NCI-H1436 treated with DMSO at 0.1 percent for 48 hours (cell line): ENCODE results near the gene KRTAP5-9.
A peak's percentile ranks its signal among the peaks of the same experiment; 100 is the strongest.
"Not testable (repeated sequence)": the region's sequence is repeated elsewhere in the genome, so short reads cannot be mapped to it uniquely, and the experiment has no call there.

ENCODE experiments used
- DNase-seq: peaks from one replicate; lab custom pipeline; 2025; lab: John Stamatoyannopoulos, UW

KRTAP5-9 gene

GRCh38 chr11:71562120-71562519, 13.9 kb downstream of the KRTAP5-9 start:
- no peak for DNase-seq

GRCh38 chr11:71563406-71563805, 15.2 kb downstream of the KRTAP5-9 start:
- no peak for DNase-seq

DNA sequence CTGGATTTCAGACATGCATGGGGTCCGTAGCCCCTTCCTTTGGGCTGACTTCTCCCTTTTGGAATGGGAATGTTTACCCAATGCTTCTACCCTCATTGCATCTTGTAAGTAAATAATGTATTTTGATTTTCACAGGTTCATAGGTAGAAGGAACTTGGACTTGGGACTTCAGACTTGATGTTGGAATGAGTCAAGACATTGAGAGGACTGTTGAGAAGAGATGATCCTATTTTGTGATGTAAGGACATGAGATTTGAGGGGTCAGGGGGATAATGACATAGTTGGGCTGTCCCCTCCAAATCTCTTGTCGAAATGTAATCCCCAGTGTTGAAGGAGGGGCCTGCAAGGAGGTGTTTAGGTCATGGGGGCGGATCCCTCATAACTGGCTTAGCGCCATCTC, 16.2 kb downstream of the KRTAP5-9 start:
- no peak for DNase-seq

DNA sequence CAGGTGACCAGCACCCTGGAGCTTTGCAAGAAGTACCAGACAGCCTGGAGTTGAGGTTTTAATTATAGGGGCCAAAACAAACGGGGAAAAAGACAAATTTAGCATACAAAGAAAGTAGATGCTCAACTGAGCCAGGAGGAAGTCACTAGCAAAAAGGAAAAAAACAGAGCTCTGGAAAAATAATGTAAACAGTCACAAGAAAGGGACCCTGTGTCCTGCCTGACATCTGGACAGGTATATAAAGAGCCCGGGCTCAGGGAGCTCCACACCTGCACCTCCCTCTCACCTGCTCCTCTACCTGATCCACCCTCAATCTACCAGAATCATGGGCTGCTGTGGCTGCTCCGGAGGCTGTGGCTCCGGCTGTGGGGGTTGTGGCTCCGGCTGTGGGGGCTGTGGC, 17.0 kb downstream of the KRTAP5-9 start, which contains the start of gene KRTAP5-10:
Gene KRTAP5-10, plus strand, starts transcription at position 301 of the 400 bp plus-strand sequence. Its CDS starts 25 bp downstream, at position 326.
- no peak for DNase-seq

DNA sequence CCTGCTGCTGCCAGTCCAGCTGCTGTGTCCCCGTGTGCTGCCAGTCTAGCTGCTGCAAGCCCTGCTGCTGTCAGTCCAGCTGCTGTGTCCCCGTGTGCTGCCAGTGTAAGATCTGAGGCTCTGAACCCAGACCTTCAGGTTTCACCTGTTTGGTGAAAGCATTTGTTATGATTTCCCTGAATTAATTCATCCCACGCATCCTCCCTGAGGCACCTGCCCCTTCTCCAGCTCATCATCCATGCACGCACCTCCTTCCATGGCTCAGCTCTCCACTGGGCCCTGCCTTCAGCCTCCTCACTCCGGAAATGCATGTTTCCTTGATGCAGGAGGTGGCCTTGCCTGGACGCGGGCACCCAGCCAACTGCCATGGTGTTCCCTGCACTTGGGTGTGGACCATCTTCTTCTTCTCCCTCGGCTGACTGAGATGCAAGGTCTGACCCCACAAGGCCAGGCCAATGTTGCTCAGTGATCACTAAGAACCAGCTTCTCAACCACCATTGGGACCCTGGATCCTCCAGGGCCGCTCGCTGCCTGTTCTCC, 17.9 kb downstream of the KRTAP5-9 start:
- DNase-seq = no peak

DNA sequence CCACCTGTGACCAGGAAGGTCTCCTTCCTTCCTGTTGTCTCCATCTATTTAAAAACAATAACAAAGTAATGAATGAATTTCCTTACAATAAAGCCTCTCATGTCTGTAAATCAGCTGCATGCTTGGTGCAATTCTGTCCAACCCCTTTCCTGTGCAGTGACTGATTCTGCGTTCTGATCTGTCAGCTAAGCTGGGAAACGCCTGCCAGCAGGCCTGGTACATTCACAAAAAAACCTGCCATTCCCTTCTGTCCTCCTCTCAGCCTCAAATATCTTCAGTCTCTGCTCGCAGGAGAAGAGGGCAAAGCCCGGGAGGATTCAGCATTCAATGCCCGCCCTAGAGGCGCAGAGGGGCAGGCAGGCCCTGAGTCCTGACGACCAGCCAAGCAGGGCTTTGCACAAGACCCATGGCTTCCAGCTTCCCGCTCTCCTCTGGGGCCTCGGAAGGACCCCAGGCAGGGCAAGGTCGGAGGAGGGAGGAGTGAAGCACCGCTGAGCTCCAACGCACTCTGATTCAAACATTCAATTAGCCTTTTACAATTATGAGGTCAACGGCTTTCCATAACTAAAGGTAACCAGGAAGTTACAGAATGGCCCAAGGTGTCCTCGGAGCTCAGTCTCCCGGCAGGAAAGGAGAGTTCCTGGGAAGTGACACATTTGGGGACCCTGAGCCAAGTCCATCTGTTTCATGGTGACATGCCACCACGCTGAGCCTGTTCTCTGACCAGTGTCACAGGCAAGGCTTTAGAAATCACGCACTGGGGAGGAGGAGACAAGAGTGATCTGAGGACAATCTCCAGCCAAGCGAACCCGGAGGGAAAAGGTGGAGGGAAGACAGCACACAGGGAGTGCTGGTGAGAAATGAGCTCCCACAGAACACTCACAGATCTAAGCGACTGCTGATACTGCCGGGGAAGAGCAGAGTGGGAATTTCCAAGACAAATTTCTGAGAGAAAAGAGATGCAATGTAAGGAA, 18.7 kb downstream of the KRTAP5-9 start:
- not testable (repeated sequence) for DNase-seq

DNA sequence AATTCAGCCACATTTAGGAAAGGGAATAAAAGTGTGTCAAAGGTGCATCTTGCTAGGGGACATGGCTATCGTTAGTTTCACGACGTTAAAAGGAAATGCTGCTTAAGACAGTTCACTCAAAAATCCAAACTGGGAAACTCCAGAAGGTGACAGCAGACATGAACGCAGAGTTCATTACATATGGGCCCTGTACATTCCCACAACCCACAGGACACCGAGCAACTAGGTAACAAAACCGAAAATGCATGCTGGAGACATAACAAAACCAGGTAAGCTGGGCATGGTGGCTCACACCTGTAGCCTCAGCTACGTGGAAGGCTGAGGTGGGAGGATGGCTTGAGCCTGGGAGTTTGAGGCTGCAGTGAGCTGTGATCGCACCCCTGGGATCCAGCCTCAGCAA, 19.4 kb downstream of the KRTAP5-9 start:
- not testable (repeated sequence) for DNase-seq

DNA sequence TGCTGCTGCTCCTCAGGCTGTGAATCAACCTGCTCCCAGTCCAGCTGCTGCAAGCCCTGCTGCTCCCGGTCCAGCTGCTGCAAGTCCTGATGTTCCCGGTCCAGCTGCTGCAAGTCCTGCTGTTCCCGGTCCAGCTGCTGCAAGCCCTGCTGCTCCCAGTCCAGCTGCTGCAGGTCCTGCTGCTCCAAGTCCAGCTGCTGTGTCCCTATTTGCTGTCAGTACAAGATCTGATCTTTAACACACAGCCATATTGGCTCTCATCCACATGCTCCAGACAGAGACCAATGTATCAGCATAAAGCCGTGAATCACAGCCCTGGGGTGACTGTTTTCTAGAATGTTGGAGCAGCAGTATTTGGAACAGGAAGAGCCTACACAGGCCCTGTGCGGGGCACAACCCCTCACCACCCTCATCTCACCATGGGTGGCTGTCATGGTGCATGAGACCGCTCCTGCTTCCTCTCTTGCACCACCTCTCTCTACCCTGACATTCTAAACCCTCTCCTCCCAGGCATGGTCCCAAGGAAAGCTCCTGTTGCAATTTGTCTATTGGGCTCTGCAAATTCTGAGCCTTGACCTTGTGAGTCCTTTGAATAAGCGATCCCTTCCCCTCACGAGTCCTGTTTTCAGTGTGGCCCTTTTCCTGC, 20.6 kb downstream of the KRTAP5-9 start:
- no peak for DNase-seq

- not testable (repeated sequence) for DNase-seq
Measured at GRCh38 chr11:71571101-71571850, 23.1 kb downstream of the KRTAP5-9 start.

DNA sequence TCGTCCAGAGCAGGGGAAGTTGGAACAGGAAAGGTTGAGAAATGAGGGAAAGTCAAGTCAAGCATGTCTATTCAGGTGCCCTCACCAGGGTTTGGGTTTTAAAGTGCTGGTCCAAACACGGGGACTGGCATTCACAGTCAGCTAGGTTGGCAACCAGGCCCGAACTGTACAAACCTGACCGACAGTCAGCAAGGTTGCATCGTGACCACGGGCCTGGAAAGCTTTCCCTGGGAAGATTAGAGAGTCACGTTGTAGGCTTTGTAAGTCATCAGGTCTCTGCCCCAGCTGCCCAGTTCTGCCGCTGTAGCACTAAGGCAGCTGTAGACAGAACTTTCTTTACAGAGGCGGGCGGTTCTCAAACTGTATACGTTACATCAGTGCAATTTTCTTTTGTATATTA, 24.6 kb downstream of the KRTAP5-9 start:
- no peak for DNase-seq

GRCh38 chr11:71574418-71574817, 26.2 kb downstream of the KRTAP5-9 start:
- DNase-seq = no peak

DNA sequence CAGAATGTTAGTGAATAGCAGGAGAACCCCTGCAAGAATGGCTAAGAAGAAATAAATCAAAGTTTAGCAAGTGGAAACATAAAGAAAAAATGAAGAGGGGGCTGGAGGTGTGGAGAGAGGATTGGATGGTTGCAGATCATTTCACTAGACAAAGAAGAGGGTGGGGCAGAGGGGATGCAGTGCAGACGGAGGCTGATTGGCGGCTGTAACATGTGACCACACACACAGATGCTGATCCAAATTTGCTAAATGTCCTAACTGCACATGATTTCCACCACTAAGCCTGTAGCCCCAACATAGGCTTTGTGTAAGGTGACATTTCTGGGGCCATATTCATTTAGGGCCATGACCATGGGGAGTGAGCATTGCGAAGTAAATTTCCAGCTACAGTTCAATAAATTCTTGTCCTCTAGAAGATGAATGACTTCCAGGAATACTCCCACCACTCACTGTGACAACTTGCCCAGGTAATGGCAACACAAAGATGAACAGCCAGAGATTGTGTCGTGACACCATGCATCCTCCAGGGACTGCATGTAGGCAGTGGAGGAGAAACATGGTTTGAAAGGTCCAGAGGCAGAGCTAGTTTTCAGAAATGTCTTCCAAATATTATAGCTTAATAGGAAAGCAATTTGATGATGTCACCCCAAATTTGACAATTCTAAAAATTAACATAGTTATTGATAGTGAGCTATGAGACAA, 27.7 kb downstream of the KRTAP5-9 start:
- DNase-seq = no peak

DNA sequence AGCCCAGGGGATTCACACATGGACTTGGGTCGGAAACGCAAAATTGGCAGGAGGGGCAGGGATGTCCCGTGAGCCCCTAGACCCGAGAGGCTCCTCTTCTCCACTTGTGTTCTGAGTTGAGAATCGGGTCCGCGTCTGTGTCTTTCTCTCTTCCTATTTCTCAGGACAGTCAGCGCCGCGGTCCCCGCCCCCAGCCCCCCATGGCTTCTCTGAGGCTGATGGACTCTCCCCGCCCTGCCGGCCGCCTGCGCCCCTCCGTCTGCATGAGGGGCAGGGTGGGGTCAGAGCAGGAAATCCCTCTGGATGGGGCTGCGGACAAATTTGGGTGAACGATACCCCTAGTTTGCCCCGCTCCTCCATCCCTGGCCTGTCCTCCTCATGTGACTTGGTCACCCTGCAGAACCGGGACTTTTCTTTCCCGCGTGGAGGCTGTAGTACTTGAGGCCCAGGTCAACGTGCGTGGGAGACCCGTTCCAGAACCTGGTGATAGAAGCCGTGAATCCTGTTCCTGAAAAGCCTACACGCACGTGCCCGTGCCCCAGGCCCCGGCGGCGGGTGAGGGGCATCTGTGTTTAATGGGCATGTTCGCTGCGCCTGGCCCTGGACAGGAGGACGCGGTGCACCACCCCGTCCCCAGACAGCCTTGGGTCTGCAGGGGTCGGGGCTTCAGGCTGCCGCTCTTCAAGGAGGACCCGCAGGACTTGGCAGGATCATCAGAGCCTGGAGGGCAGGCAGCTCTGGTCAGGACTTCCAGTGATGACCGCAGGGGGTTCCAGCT, 28.7 kb downstream of the KRTAP5-9 start:
- DNase-seq = not testable (repeated sequence)

DNA sequence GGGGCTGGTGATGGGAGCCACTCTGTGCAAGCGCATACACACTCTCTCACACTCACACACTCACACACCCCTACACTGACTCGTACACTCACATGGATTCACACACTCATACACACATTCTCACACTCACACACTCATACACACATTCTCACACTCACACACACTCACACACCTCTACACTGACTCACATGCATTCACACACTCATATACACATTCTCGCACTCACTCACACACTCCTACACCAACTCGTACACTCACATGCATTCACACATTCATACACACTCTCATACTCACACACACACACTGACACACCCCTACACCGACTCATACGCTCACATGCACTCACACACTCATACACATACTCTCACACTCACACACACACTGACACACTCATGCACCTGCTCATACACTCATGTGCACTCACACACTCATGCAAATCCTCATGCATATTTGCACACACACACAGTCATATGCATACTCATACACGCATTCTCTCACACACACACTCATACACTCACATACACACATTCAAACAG, 29.3 kb downstream of the KRTAP5-9 start:
- DNase-seq = no peak

DNA sequence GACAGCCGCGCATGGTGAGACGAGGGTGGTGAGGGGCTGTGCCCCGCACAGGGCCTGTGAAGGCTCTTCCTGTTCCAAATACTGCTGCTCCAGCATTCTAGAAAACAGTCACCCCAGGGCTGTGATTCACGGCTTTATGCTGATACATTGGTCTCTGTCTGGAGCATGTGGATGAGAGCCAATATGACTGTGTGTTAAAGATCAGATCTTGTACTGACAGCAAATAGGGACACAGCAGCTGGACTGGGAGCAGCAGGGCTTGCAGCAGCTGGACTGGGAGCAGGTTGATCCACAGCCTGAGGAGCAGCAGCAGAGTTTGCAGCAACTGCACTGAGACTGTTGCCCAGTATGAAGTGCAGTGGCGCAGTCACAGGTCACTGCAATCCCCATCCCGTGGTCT, 31.3 kb downstream of the KRTAP5-9 start:
- DNase-seq = not testable (repeated sequence)

GRCh38 chr11:71580057-71581003, 32.1 kb downstream of the KRTAP5-9 start:
- peak; percentile 37 for DNase-seq

- DNase-seq = no peak
Measured at GRCh38 chr11:71581826-71582225, 33.6 kb downstream of the KRTAP5-9 start.

- no peak for DNase-seq
Measured at GRCh38 chr11:71582309-71582895, 34.2 kb downstream of the KRTAP5-9 start, which contains the start of gene KRTAP5-11. TSS of gene KRTAP5-11 (minus strand) at chr11:71582875. CDS start at chr11:71582837, 38 bp downstream.

GRCh38 chr11:71582969-71583368, 34.7 kb downstream of the KRTAP5-9 start:
- DNase-seq = not testable (repeated sequence)
